Measurements from ENCODE around the gene GRK1. TPM values are rescaled to one million over a fixed set of nuclear protein-coding genes. Genes with fewer than 3 reads are reported as not detected.

The GRK1 gene
- total and polyA plus RNA-seq, 2 of the 8 experiments (the other 6 are each of a cell fraction or from before 2014, with no cell fraction given), result 0.12 TPM; not detected in 1

- Histone ChIP-seq H4K20me1 (replicated peaks in 1 of 2; ENCODE audit: control insufficient read depth in 1 of 2, insufficient read depth in 2 of 2, low read length in 2 of 2) (no peaks in the 10 kb centered on the region), H3K4me1 (replicated peaks in 1 of 4; ENCODE audit: control insufficient read depth in 3 of 4, insufficient read depth in 4 of 4, low read length in 3 of 4) (peaks cover 0 to 8% (median 3%) of the 10 kb centered on the region in 4 experiments; a peak in 3 of 7 replicates), H3K56ac (replicated peaks; ENCODE audit: insufficient read length, low read depth, low read length) (no peak overlapping the region), H3K27me3 (replicated peaks in 1 of 4; ENCODE audit: control insufficient read depth in 3 of 4, extremely low read depth in 1 of 4, insufficient read depth in 3 of 4, low read length in 3 of 4) (no peaks in the 10 kb centered on the region), H3K36me3 (ENCODE audit: control insufficient read depth in 2 of 4, insufficient read depth in 4 of 4, low read length in 3 of 4) (no peaks in the 10 kb centered on the region), H3K4me2 (ENCODE audit: insufficient read depth in 1 of 2, low read depth in 2 of 2, low read length in 2 of 2) (no peak overlapping the region), H3K18ac (ENCODE audit: extremely low read depth, low read length) (no peak overlapping the region), H2AK5ac (ENCODE audit: low read depth, low read length) (no peak overlapping the region), H2BK5ac (ENCODE audit: low read depth, low read length) (no peak overlapping the region), H2BK20ac (ENCODE audit: low read length) (no peak overlapping the region), H3K79me1 (ENCODE audit: low read depth, low read length) (no peaks in the 10 kb centered on the region), H4K5ac (ENCODE audit: insufficient read length, low read depth, low read length) (no peak overlapping the region), H3K23me2 (ENCODE audit: low read depth, low read length) (0 out of 2 replicates have a peak, but pooled peaks cover 2% of the 10 kb centered on the region), H3K9me3 (ENCODE audit: insufficient read depth in 2 of 2, low read depth in 1 of 2, low read length in 1 of 2) (no peaks in the 10 kb centered on the region), H2BK15ac (ENCODE audit: low read length) (no peak overlapping the region), H3K27ac (ENCODE audit: low read depth, low read length) (no peak overlapping the region), H3K9ac (replicated peaks in 1 of 4; ENCODE audit: extremely low read depth in 1 of 4, low read depth in 3 of 4, low read length in 3 of 4) (no peak overlapping the region), H3K4me3 (ENCODE audit: extremely low read depth in 1 of 4, insufficient read depth in 2 of 4, low read depth in 3 of 4, low read length in 4 of 4) (no peak overlapping the region), H3K79me2 (ENCODE audit: control insufficient read depth in 1 of 2, insufficient read depth in 2 of 2, low read length in 2 of 2) (no peaks in the 10 kb centered on the region), H2AFZ (ENCODE audit: low read length) (no peak overlapping the region), H4K8ac (ENCODE audit: extremely low read depth, insufficient read depth, low read length) (no peak overlapping the region), H3K4ac (replicated peaks; ENCODE audit: insufficient read length, low read depth, low read length) (no peak overlapping the region), H2BK120ac (replicated peaks; ENCODE audit: low read depth, low read length) (no peak overlapping the region), H4K91ac (replicated peaks; ENCODE audit: insufficient read length, low read length) (no peak overlapping the region), H3K23ac (ENCODE audit: insufficient read length) (no peak overlapping the region), H3K14ac (ENCODE audit: insufficient read length) (no peak overlapping the region), H2BK12ac (ENCODE audit: low read depth, low read length) (no peak overlapping the region)
- ChIA-PET CTCF (ENCODE audit: partially characterized antibody) (interaction anchor here (0.7 to 3.9 kb wide), 19 partner anchors 10 to 253 kb away, joined by 3 to 32 read pairs (median 5); no protein-coding TSS in a partner anchor), POLR2A (ENCODE audit: partially characterized antibody) (interaction anchor here (1.4 kb wide), 1 partner anchor 18 kb away, joined by 3 read pairs; no protein-coding TSS in a partner anchor)
- DNase-seq (ENCODE audit: low read depth in 1 of 2, low spot score in 2 of 2) (no peak), FAIRE-seq (peak; percentile 36)
- WGBS, 2 experiments (ENCODE audit: extremely low coverage in 1 of 2, insufficient coverage in 1 of 2, insufficient read length in 1 of 2, insufficient replicate concordance in 2 of 2, low coverage in 1 of 2, low lambda C conversion rate in 2 of 2, missing lambda C conversion rate in 1 of 2), result 62% methylated on average over 13 of the region's 15 CpGs; no CpG with 5 or more reads in 1 of the 2 experiments
- TF ChIP-seq SP4 (IDR thresholded peaks at IDR 0.05; ENCODE audit: low read length) (no peak), EP300 (IDR thresholded peaks at IDR 0.05; ENCODE audit: borderline replicate concordance in 1 of 2, low read depth in 2 of 2, low read length in 2 of 2) (no peak), SP1 (IDR thresholded peaks at IDR 0.05; ENCODE audit: low read depth, low read length) (no peak), RAD21 (IDR thresholded peaks at IDR 0.05 in 1 of 2, conservative IDR thresholded peaks at IDR 0.05 in 1 of 2; ENCODE audit: low read depth in 2 of 2, low read length in 2 of 2) (peak; percentile 24 to 42; a peak in 1 of 4 replicates), CHD2 (IDR thresholded peaks at IDR 0.05; ENCODE audit: low read length) (no peak), TAF1 (IDR thresholded peaks at IDR 0.05; ENCODE audit: low read depth, low read length) (no peak), YY1 (IDR thresholded peaks at IDR 0.05; ENCODE audit: low read depth, low read length) (no peak), SRF (IDR thresholded peaks at IDR 0.05; ENCODE audit: low read depth, low read length) (no peak), SIX5 (IDR thresholded peaks at IDR 0.05; ENCODE audit: low read depth, low read length) (no peak), CREB1 (IDR thresholded peaks at IDR 0.05) (no peak), SIN3A (conservative IDR thresholded peaks at IDR 0.05 in 1 of 2, IDR thresholded peaks at IDR 0.05 in 1 of 2; ENCODE audit: low read depth in 1 of 2, low read length in 2 of 2) (no peak), RBBP5 (IDR thresholded peaks at IDR 0.05; ENCODE audit: borderline replicate concordance, low read depth, low read length) (no peak), USF2 (IDR thresholded peaks at IDR 0.05; ENCODE audit: low read length) (peak; percentile 82)
These were observed 75.0 kb downstream of the GRK1 start for GRCh38 chr13:113742000-113742441.
